OCI-LY3 (cell line): ENCODE results near the gene MAGED2.

Experiments
- EZH2phosphoT487 ChIP-seq: fragments of 200-600 bp; shearing (Covaris generic); IDR thresholded peaks from 2 replicates; pipeline ENCODE4 v1.6.1; 2018; ENCODE audit warnings: antibody characterized with exemption, mixed run types, low read depth
- TF ChIP-seq, protein P1 (sequence below): fragments of 200-600, 300-600 bp; sonication (generic); IDR thresholded peaks from 2 replicates; pipeline ENCODE4 v1.5.1; 2014; ENCODE audit warnings: antibody characterized with exemption, low read length, low read depth

- TF ChIP-seq, protein P1, sequence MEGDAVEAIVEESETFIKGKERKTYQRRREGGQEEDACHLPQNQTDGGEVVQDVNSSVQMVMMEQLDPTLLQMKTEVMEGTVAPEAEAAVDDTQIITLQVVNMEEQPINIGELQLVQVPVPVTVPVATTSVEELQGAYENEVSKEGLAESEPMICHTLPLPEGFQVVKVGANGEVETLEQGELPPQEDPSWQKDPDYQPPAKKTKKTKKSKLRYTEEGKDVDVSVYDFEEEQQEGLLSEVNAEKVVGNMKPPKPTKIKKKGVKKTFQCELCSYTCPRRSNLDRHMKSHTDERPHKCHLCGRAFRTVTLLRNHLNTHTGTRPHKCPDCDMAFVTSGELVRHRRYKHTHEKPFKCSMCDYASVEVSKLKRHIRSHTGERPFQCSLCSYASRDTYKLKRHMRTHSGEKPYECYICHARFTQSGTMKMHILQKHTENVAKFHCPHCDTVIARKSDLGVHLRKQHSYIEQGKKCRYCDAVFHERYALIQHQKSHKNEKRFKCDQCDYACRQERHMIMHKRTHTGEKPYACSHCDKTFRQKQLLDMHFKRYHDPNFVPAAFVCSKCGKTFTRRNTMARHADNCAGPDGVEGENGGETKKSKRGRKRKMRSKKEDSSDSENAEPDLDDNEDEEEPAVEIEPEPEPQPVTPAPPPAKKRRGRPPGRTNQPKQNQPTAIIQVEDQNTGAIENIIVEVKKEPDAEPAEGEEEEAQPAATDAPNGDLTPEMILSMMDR, result no peak
- TF ChIP-seq EZH2phosphoT487, result no peak
These were observed 35.5 kb downstream of the MAGED2 start for GRCh38 chrX:54843050-54843449.
